HepG2 (cell line): ENCODE results near the gene DPP6. TPM values are rescaled to one million over a fixed set of nuclear protein-coding genes. Genes with fewer than 3 reads are reported as not detected.

Experiments used
- ATAC-seq: fragments of 200-7000 bp; cut with Tn5 transposase; 3 replicates; pipeline ENCODE4 v1.9.1; 2020; ENCODE audit warnings: mild to moderate bottlenecking, moderate library complexity
- BruUV-seq: library from RNA; stranded (reverse); fragments of 400-500 nt; replicated peaks from 2 replicates; lab custom pipeline; 2021; lab: Mats Ljungman, UMichigan
- CTCF ChIA-PET: fragments of 300-600 bp; formaldehyde crosslinking; extraction: SDS; loops from one replicate; lab custom pipeline; 2021; ENCODE audit warnings: low total read pairs, inconsistent platforms, low intra/inter-chr PET ratio; lab: Yijun Ruan, JAX
- POLR2A ChIA-PET: fragments of 350-600 bp; sonication (Branson Sonifier 250); formaldehyde crosslinking; loops from one replicate; lab custom pipeline; 2020; ENCODE audit warnings: antibody characterized with exemption, inconsistent platforms; lab: Yijun Ruan, JAX
- DNase-seq: peaks from one replicate; pipeline ENCODE4 v3.0.0-alpha.2; 2015; ENCODE audit warnings: low spot score
- FAIRE-seq: peaks from 3 replicates; lab custom pipeline; 2011; peaks lifted over from hg19 to GRCh38; lab: Jason Lieb, UNC
- H2AFZ ChIP-seq: one replicate; pipeline ENCODE4 v1.6.1; 2011; ENCODE audit warnings: low read length, inconsistent platforms
- H3K27ac ChIP-seq: fragments of 300-600 bp; 3 replicates; pipeline ENCODE4 v1.8.0; 2011; ENCODE audit warnings: mixed run types, mild to moderate bottlenecking, mixed read lengths, low read length, inconsistent platforms; ENCODE audit not compliant: insufficient read depth; ENCODE audit errors: extremely low read length
- H3K27me3 ChIP-seq, 2 experiments: fragments of 200-600 bp in 1 of 2; 2 replicates in 1 of 2; 3 replicates in 1 of 2; pipeline versions ENCODE4 v1.6.0 to v1.8.0; 2011; ENCODE audit warnings: low read length in 2 of 2, mild to moderate bottlenecking in 2 of 2, moderate library complexity in 2 of 2, inconsistent platforms in 1 of 2; ENCODE audit not compliant: insufficient read depth in 2 of 2, control insufficient read depth in 1 of 2
- H3K36me3 ChIP-seq, 2 experiments: fragments of 200-600 bp in 1 of 2; replicated peaks in 1 of 2; 2 replicates in 1 of 2; 3 replicates in 1 of 2; pipeline versions ENCODE4 v1.5.1 to v1.8.0; 2011; ENCODE audit warnings: low read length in 2 of 2, inconsistent platforms in 1 of 2; ENCODE audit not compliant: insufficient read depth in 2 of 2, control insufficient read depth in 1 of 2
- H3K4me1 ChIP-seq: 2 replicates; pipeline ENCODE4 v1.5.1; 2012; ENCODE audit warnings: low read length, inconsistent platforms; ENCODE audit not compliant: insufficient read depth
- H3K4me2 ChIP-seq: 2 replicates; pipeline ENCODE4 v1.6.0; 2011; ENCODE audit warnings: low read depth, low read length, inconsistent platforms
- H3K4me3 ChIP-seq, 3 experiments: fragments of 200-600 bp in 1 of 3; sonication (generic), shearing (Covaris generic) in 1 of 3; replicated peaks in 1 of 3; 2 replicates each; pipeline ENCODE4 v1.5.1; 2011 to 2016; ENCODE audit warnings: low read length in 3 of 3, inconsistent platforms in 2 of 3, low read depth in 2 of 3, mild to moderate bottlenecking in 2 of 3, control low read depth in 1 of 3, mixed read lengths in 1 of 3; ENCODE audit not compliant: insufficient read depth in 1 of 3
- H3K79me2 ChIP-seq: one replicate; pipeline ENCODE4 v1.6.1; 2011; ENCODE audit warnings: low read length, inconsistent platforms; ENCODE audit not compliant: insufficient read depth
- H3K9ac ChIP-seq: 2 replicates; pipeline ENCODE4 v1.6.0; 2011; ENCODE audit warnings: mild to moderate bottlenecking, low read depth, low read length, inconsistent platforms; ENCODE audit not compliant: insufficient read depth
- H3K9me3 ChIP-seq: 2 replicates; pipeline ENCODE4 v1.5.1; 2012; ENCODE audit warnings: mild to moderate bottlenecking, low read length
- H4K20me1 ChIP-seq: 2 replicates; pipeline ENCODE4 v1.6.0; 2011; ENCODE audit warnings: inconsistent platforms, mild to moderate bottlenecking, low read length, moderate library complexity; ENCODE audit not compliant: insufficient read depth
- TCF7 ChIP-seq: sonication (generic); IDR thresholded peaks from 2 replicates; pipeline ENCODE4 v1.6.1; 2016; ENCODE audit warnings: antibody characterized with exemption, low read depth
- ZNF83 ChIP-seq: sonication (generic); formaldehyde crosslinking; IDR thresholded peaks from 2 replicates; pipeline ENCODE4 v1.4.0; 2020; ENCODE audit warnings: missing genetic modification reagents, mild to moderate bottlenecking, borderline replicate concordance
- WGBS: methylation state at CpG from one replicate; pipeline ENCODE4 v1.1.6; 2017; ENCODE audit warnings: low lambda C conversion rate; 5-methylcytosine and 5-hydroxymethylcytosine counted together
- in situ Hi-C: cut with HindIII; loops from 2 replicates; pipeline ENCODE4 v1.10.0; 2017; ENCODE audit warnings: low pct_unique_long_range_greater_than_20kb; ENCODE audit not compliant: extremely low pct_ligation_motif_present
- intact Hi-C: fragments of 100-400 bp; cut with micrococcal nuclease; formaldehyde crosslinking; loops from one replicate; pipeline ENCODE4 v1.10.0; 2022; ENCODE audit not compliant: unreplicated experiment
- polyA plus RNA-seq, 8 experiments: library from polyadenylated mRNA; depleted of rRNA in 3 of 8; stranded (reverse) in 7 of 8; unstranded in 1 of 8; fragments of >200 nt; fragmentation: Illumina TruSeq in 4 of 8; extraction: Trizol in 4 of 8; gene quantifications; 2 replicates each; pipeline versions ENCODE4 v1.2.1 to v1.2.3, GENCODE V29; 2011 to 2016; ENCODE audit warnings: low read depth in 4 of 8, missing spikeins in 1 of 8, mixed read lengths in 1 of 8; ENCODE audit not compliant: insufficient read depth in 1 of 8
- total RNA-seq, 5 experiments: library from RNA; depleted of rRNA; stranded (reverse); fragments of >200 nt; fragmentation: Illumina TruSeq; extraction: Trizol; gene quantifications; 2 replicates each; pipeline ENCODE4 v1.2.3, GENCODE V29; 2016; ENCODE audit warnings: low read depth in 1 of 5

Gene DPP6
- total and polyA plus RNA-seq, 2 of the 13 experiments (the other 11 are each of a cell fraction or from before 2014, with no cell fraction given), result not detected

DNA sequence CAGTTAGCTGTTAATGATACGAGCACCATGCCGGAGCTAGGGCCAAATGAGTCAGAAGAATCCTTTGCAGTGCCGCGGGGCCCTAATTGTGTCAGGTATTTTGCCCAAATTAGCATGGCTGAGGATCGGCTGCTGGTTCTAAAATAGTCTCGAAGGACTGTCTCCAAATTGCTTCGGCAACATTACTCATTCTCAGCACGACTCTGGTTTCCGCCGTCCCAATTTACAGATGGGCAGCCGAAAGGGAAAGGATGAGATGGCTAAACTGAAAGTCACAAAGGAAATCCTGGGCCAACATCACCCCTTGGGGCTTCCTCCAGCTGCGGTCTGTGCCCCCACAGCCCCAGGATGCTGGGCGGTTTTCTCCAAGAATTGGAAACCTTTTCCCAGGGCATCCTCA is 599.3 kb downstream of the DPP6 start:
- no peaks in the 10 kb centered on the region for H3K79me2 ChIP-seq
- H3K36me3 ChIP-seq, result no peaks in the 10 kb centered on the region
- 30% methylated on average over 13 of the region's 13 CpGs for WGBS
- no peak overlapping the region for H3K9ac ChIP-seq
- ATAC-seq, result no peak
- DNase-seq, result no peak
- H3K4me3 ChIP-seq, result no peak overlapping the region
- H4K20me1 ChIP-seq, result no peaks in the 10 kb centered on the region
- peaks cover 0 to 26% of the 10 kb centered on the region in 2 experiments; a peak in 3 of 5 replicates for H3K27me3 ChIP-seq
- in situ Hi-C loops (no loop called here), intact Hi-C loops (no loop called here)
- ChIA-PET POLR2A (no interaction called here), CTCF (no interaction called here)
- no TSS peak for BruUV-seq
- H3K9me3 ChIP-seq, result no peaks in the 10 kb centered on the region
- no peak overlapping the region for H2AFZ ChIP-seq
- H3K4me2 ChIP-seq, result no peak overlapping the region
- TF ChIP-seq TCF7, result no peak
- TF ChIP-seq, all 625 proteins: peak for 0
- Histone ChIP-seq H3K4me1 (no peaks in the 10 kb centered on the region), H3K27ac (no peak overlapping the region)
- no peak for FAIRE-seq

- in situ Hi-C loops, result no loop called here
- TF ChIP-seq TCF7 (no peak), ZNF83 (no peak)
- Histone ChIP-seq H3K27ac (no peak overlapping the region), H4K20me1 (no peaks in the 10 kb centered on the region), H3K4me3 (no peak overlapping the region), H3K9ac (no peak overlapping the region), H3K27me3 (peaks cover 0 to 21% of the 10 kb centered on the region in 2 experiments; a peak in 3 of 5 replicates), H3K9me3 (no peaks in the 10 kb centered on the region), H3K36me3 (no peaks in the 10 kb centered on the region), H3K4me2 (no peak overlapping the region), H3K4me1 (no peaks in the 10 kb centered on the region), H3K79me2 (no peaks in the 10 kb centered on the region), H2AFZ (no peak overlapping the region)
- DNase-seq, result no peak
- intact Hi-C loops, result no loop called here
- FAIRE-seq, result no peak
- ChIA-PET CTCF (no interaction called here), POLR2A (no interaction called here)
- ATAC-seq, result no peak
- no TSS peak for BruUV-seq
- WGBS, result 5% methylated on average over 9 of the region's 9 CpGs
These were observed 600.4 kb downstream of the DPP6 start for GRCh38 chr7:154652564-154652963.
